Fibroblast of skin of scalp (primary cell): ENCODE results near the gene RNF220.

Experiments used
- DNase-seq: peaks from one replicate; pipeline ENCODE4 v3.0.0-alpha.2; 2013

RNF220 gene

GRCh38 chr1:44616284-44616990 lies 211.4 kb downstream of the RNF220 start:
- no peak for DNase-seq

- peak; percentile 56 for DNase-seq
These were observed 212.1 kb downstream of the RNF220 start for GRCh38 chr1:44616991-44617702.

- no peak for DNase-seq
These were observed 212.6 kb downstream of the RNF220 start for GRCh38 chr1:44617703-44618029.

GRCh38 chr1:44619261-44619900 lies 214.3 kb downstream of the RNF220 start:
- peak; percentile 82 for DNase-seq

GRCh38 chr1:44620072-44620471 lies 215.0 kb downstream of the RNF220 start:
- DNase-seq, result no peak

- DNase-seq, result peak; percentile 38
These were observed 216.8 kb downstream of the RNF220 start for GRCh38 chr1:44621841-44622286.

GRCh38 chr1:44624268-44624901 lies 219.3 kb downstream of the RNF220 start:
- DNase-seq, result no peak

GRCh38 chr1:44625348-44625747 lies 220.3 kb downstream of the RNF220 start:
- no peak for DNase-seq

- DNase-seq, result peak; percentile 59
These were observed 224.1 kb downstream of the RNF220 start for GRCh38 chr1:44628962-44629756.

GRCh38 chr1:44630116-44630515 lies 225.1 kb downstream of the RNF220 start:
- DNase-seq, result peak; percentile 11

GRCh38 chr1:44631333-44631646 lies 226.2 kb downstream of the RNF220 start:
- DNase-seq, result no peak

GRCh38 chr1:44631647-44632539 lies 226.8 kb downstream of the RNF220 start:
- peak; percentile 88 for DNase-seq

- DNase-seq, result no peak
These were observed 227.5 kb downstream of the RNF220 start for GRCh38 chr1:44632598-44632997.

GRCh38 chr1:44634606-44635189 lies 229.6 kb downstream of the RNF220 start:
- no peak for DNase-seq

- no peak for DNase-seq
These were observed 230.4 kb downstream of the RNF220 start for GRCh38 chr1:44635439-44635838.

- DNase-seq, result no peak
These were observed 231.1 kb downstream of the RNF220 start for GRCh38 chr1:44636083-44636687.

GRCh38 chr1:44636688-44637598 lies 231.9 kb downstream of the RNF220 start:
- DNase-seq, result no peak

- no peak for DNase-seq
These were observed 232.8 kb downstream of the RNF220 start for GRCh38 chr1:44637702-44638411.
